HUES64 (cell line): ENCODE data around the gene ITGB5.
A peak's percentile ranks its signal among the peaks of the same experiment; 100 is the strongest.
"Not testable (repeated sequence)": the region's sequence is repeated elsewhere in the genome, so short reads cannot be mapped to it uniquely, and the experiment has no call there.

Experiments used
- H3K27ac ChIP-seq: 2 replicates; pipeline ENCODE4 v1.7.0; 2013; ENCODE audit warnings: low read depth, low read length, inconsistent platforms
- H3K27me3 ChIP-seq: 2 replicates; pipeline ENCODE4 v1.6.1; 2013; ENCODE audit warnings: mild to moderate bottlenecking, low read length; ENCODE audit not compliant: insufficient read depth
- H3K36me3 ChIP-seq: 2 replicates; pipeline ENCODE4 v1.6.1; 2013; ENCODE audit warnings: mild to moderate bottlenecking, low read length; ENCODE audit not compliant: insufficient read depth
- H3K4me1 ChIP-seq: 2 replicates; pipeline ENCODE4 v1.6.1; 2013; ENCODE audit warnings: mild to moderate bottlenecking, low read length, moderate library complexity; ENCODE audit not compliant: insufficient read depth
- H3K4me3 ChIP-seq: 2 replicates; pipeline ENCODE4 v1.5.1; 2013; ENCODE audit warnings: mild to moderate bottlenecking, low read length, moderate library complexity
- H3K9ac ChIP-seq: 2 replicates; pipeline ENCODE4 v1.6.1; 2013; ENCODE audit warnings: mild to moderate bottlenecking, low read depth, low read length
- H3K9me3 ChIP-seq: 2 replicates; pipeline ENCODE4 v1.6.1; 2013; ENCODE audit warnings: low read depth, low read length; ENCODE audit not compliant: insufficient read depth
- WGBS: fragments of 150-250, 120-280 bp; methylation state at CpG from one replicate; pipeline ENCODE4 v1.1.7; 2013; ENCODE audit warnings: missing lambda C conversion rate; 5-methylcytosine and 5-hydroxymethylcytosine counted together

The ITGB5 gene

DNA sequence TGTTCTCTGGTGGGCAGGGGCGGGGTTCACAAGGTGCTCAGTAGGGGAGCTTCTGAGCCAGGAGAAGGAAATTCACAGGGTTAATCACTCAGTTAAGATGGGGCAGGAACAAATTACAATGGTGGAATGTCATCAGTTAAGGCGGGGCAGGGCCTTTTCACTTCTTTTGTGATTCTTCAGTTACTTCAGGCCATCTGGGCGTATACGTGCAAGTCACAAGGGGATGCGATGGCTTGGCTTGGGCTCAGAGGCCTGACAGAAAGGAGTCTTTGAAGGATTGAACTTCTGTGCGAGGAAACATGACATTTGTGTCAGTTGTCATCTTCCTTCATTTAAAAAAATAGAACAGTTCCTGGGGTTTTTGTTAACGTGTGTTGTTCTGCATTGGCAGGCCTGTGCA is 129.2 kb downstream of the ITGB5 start:
- Histone ChIP-seq H3K4me1 (peaks cover 22% of the 10 kb centered on the region; the same call in 1 of the 2 replicates), H3K27ac (peak overlapping the region; percentile 57)
- H3K9ac ChIP-seq, H3K4me3 ChIP-seq, H3K27me3 ChIP-seq, H3K9me3 ChIP-seq, H3K36me3 ChIP-seq: not testable (repeated sequence)
- 42% methylated on average over 6 of the region's 7 CpGs for WGBS

DNA sequence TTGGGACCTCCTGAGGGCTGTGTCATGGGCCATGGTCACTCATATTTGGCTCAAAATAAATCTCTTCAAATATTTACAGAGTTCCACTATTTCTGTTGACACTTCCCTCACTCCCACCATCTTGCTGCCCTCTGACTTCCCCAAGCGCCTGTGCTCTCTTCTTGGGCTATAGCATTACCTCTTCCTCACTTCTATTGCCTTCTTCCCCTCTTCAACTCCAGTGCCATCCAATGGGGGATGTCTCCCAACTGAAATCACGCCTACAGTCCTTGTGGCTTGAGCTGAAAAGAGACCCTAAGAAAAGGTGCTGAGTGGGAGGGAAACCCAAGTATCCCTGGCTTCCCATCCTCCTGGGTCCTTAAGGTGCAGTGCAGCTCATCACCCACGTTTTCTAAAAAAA is 135.1 kb downstream of the ITGB5 start:
- no peaks in the 10 kb centered on the region for H3K9me3 ChIP-seq
- H3K27ac ChIP-seq = no peak overlapping the region
- H3K4me1 ChIP-seq = 0 out of 2 replicates have a peak, but pooled peaks cover 3% of the 10 kb centered on the region
- H3K4me3 ChIP-seq = no peak overlapping the region
- H3K27me3 ChIP-seq = no peaks in the 10 kb centered on the region
- no peak overlapping the region for H3K9ac ChIP-seq
- 87% methylated on average over 3 of the region's 3 CpGs for WGBS
- peaks cover 7% of the 10 kb centered on the region for H3K36me3 ChIP-seq

DNA sequence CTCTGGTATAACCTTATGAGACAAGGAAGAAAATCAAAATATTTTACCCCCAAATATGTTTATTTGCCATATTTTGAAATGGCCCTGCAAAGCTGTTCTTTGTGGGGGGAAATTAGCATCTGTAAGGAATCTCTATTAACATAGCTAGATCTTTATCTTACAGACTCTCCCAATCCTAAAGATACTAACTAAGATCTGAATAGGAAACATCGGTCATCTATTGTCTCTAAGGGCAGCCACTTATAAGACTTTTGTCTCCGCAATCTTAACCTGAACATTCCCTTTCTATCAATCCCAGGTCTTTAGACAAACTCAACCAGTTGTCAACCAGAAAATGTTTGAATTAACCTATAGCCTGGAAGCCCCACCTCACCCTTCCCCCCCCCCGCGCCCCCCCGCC is 135.7 kb downstream of the ITGB5 start:
- H3K36me3 ChIP-seq = peaks cover 12% of the 10 kb centered on the region
- no peaks in the 10 kb centered on the region for H3K27me3 ChIP-seq
- H3K27ac ChIP-seq = no peak overlapping the region
- 45% methylated on average over 2 of the region's 5 CpGs for WGBS
- no peaks in the 10 kb centered on the region for H3K9me3 ChIP-seq
- H3K9ac ChIP-seq = no peak overlapping the region
- H3K4me1 ChIP-seq = 0 out of 2 replicates have a peak, but pooled peaks cover 3% of the 10 kb centered on the region
- H3K4me3 ChIP-seq = no peak overlapping the region

DNA sequence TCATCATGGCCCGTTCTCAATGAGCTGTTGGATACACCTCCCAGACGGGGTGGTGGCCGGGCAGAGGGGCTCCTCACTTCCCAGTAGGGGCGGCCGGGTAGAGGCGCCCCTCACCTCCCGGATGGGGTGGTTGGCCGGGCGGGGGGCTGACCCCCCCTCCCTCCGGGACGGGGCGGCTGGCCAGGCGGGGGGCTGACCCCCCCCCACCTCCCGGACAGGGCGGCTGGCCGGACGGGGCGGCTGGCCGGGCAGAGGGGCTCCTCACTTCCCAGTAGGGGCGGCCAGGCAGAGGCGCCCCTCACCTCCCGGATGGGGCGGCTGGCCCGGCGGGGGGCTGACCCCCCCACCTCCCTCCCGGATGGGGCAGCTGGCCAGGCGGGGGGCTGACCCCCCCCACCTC is 137.3 kb downstream of the ITGB5 start:
- not testable (repeated sequence) for H3K4me3 ChIP-seq, H3K4me1 ChIP-seq, H3K27ac ChIP-seq, H3K9me3 ChIP-seq, H3K9ac ChIP-seq, H3K27me3 ChIP-seq
- peaks cover 27% of the 10 kb centered on the region for H3K36me3 ChIP-seq
- WGBS = 89% methylated on average over 12 of the region's 27 CpGs

DNA sequence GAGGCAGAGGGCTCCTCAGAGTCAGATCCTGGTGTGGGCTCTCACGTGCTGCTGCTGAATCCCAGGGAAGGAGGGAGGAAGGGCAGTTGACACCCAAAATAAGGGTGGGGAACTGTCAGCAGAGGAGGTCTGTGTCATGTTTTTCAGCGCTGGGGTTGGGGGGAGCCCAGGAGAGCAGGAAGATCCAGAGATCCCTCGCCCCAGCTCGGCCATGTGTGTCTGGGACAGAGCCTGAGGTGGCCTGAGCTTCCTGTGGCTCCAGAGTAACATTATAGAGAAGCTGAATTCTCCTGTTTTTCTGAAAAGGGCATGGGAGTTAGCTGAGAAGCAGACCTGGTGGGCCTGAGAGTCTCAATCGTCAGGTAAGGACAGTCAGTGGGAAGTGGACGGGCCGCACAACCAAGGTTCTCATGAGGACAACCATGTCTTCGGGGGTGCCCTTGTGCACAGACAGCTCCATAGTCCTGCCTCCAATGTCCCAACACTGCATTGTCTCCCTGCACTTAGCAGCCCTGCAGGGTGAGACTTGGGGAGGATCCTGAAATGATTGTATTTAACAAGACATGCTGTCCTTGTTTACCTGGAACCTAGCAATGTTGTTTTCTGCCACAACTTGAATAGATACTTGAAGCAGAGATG is 138.5 kb downstream of the ITGB5 start:
- 88% methylated on average over 8 of the region's 8 CpGs for WGBS

DNA sequence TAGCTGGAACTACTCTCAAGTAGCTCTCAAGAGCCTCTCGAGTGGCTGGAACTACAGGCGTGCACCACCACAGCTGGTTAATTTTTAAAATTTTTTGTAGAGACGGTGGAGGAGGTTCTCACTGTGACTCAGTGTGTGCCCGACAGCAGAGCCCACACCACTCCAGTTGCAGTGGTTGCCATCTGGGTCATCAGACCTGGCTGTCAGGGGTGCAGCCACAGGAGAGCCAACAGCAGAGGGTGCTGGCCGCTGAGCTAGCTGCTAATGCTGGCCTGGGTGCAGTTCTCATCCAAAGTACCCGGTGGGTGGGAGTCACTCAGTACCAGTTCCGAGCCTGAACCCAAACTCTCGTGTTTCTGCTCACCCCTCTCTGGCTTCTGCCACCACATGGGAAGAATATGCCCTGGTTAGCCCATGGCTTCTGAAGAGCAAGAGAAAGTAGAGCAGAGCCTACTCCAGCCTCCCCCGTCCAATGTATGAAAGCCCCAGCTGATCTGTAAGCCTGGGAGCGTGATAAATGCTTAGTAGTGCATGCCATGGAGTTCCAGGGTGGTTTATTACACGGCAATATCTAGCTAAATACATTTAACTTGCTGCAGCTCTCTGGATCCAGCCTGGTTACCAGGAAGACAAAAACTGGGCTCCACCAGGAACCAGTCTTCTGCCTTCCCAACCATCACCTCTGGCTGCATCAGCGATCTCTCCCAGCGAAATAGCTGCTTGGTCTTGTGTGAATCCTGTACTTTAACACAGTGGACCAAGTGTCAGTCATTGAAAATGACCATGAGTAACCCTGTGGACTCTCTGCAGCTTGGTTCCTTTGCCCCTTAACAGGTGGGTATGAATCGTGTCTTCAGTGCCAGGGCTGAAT is 139.8 kb downstream of the ITGB5 start:
- H3K9ac ChIP-seq = no peak overlapping the region
- H3K27ac ChIP-seq = no peak overlapping the region
- H3K36me3 ChIP-seq = peaks cover 48% of the 10 kb centered on the region
- 91% methylated on average over 14 of the region's 14 CpGs for WGBS
- no peaks in the 10 kb centered on the region for H3K9me3 ChIP-seq
- H3K27me3 ChIP-seq = no peaks in the 10 kb centered on the region
- H3K4me3 ChIP-seq = no peak overlapping the region
- H3K4me1 ChIP-seq = 0 out of 2 replicates have a peak, but pooled peaks cover 3% of the 10 kb centered on the region

More for the DNA sequence above, 138.5 kb downstream of the ITGB5 start:
- no peaks in the 10 kb centered on the region for H3K27me3 ChIP-seq
- no peak overlapping the region for H3K9ac ChIP-seq
- peak overlapping the region; percentile 13; the same call in 1 of the 2 replicates for H3K27ac ChIP-seq
- 0 out of 2 replicates have a peak, but pooled peaks cover 3% of the 10 kb centered on the region for H3K4me1 ChIP-seq
- peaks cover 39% of the 10 kb centered on the region for H3K36me3 ChIP-seq
- H3K4me3 ChIP-seq = no peak overlapping the region
- no peaks in the 10 kb centered on the region for H3K9me3 ChIP-seq

DNA sequence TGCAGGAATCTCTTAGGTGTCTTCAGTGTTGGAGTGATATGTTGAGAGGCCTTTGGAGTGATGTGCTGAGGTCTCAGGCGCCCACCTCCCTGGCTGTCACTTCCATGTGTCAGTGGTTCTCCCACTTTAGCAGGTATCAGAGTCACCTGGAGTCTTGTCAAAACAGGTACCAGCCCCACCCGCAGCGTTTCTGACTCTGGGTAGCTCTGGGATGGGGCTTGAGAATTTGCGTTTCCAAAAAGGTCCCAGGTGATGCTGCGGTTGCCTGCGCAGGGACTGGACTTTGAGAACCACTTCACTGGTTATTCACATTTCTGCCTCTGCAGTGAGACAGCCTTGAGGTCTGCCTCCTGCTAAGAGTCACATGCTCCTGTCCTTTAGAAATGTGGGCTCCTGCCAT is 141.4 kb downstream of the ITGB5 start:
- WGBS = 96% methylated on average over 6 of the region's 6 CpGs
- H3K27me3 ChIP-seq = no peaks in the 10 kb centered on the region
- H3K4me1 ChIP-seq = no peaks in the 10 kb centered on the region
- H3K9me3 ChIP-seq = no peaks in the 10 kb centered on the region
- peaks cover 64% of the 10 kb centered on the region for H3K36me3 ChIP-seq
- H3K4me3 ChIP-seq = no peak overlapping the region
- no peak overlapping the region for H3K9ac ChIP-seq
- H3K27ac ChIP-seq = 0 out of 2 replicates have a peak overlapping the region, but pooled peaks have one; percentile 30

DNA sequence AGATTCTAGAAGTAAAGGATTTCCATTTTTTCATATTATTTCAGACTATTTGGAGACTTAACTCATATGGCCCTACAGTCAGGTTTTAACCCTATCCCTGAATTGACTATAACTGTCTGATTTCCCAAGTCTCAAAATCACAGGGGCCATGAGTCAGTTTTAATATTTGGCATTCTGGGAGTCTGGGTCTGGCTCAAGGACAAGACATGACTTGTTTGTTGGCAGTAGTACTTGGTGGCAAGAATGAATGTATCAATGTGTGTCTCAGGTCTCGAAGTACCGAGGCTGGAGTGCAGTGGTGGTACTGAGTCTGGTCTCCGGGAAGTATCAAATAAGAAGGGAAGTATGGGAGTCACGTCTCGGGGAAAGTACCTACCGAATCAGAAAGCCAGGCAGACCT is 146.1 kb downstream of the ITGB5 start:
- no peak overlapping the region for H3K27ac ChIP-seq
- peaks cover 93% of the 10 kb centered on the region for H3K36me3 ChIP-seq
- no peaks in the 10 kb centered on the region for H3K4me1 ChIP-seq
- no peak overlapping the region for H3K4me3 ChIP-seq
- H3K9me3 ChIP-seq = no peaks in the 10 kb centered on the region
- no peaks in the 10 kb centered on the region for H3K27me3 ChIP-seq
- WGBS = 95% methylated on average over 6 of the region's 6 CpGs
- H3K9ac ChIP-seq = no peak overlapping the region

DNA sequence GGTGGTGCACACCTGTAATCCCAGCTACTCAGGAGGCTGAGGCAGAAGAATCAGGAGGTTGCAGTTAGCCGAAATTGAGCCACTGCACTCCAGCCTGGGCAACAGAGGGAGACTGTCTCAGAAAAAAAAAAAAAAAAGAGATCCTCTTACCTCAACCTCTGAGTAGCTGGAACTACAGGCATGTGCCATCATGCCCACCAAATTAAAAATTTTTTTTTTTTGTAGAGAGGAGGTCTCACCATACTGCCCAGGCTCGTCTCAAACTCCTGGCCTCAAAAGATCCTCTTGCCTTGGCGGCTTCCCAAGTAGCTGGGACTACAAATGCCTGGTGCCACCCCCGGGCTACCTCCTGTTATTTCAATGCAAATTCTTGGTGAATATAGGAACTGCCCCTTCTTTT is 155.4 kb downstream of the ITGB5 start:
- no peaks in the 10 kb centered on the region for H3K9me3 ChIP-seq
- 89% methylated on average over 4 of the region's 4 CpGs for WGBS
- peak overlapping the region; percentile 90; the same call in 1 of the 2 replicates for H3K4me3 ChIP-seq
- no peak overlapping the region for H3K9ac ChIP-seq
- H3K27ac ChIP-seq = no peak overlapping the region
- peaks cover 27% of the 10 kb centered on the region; the same call in 1 of the 2 replicates for H3K27me3 ChIP-seq
- H3K4me1 ChIP-seq = peaks cover 7% of the 10 kb centered on the region; the same call in 1 of the 2 replicates
- peaks cover 31% of the 10 kb centered on the region for H3K36me3 ChIP-seq

DNA sequence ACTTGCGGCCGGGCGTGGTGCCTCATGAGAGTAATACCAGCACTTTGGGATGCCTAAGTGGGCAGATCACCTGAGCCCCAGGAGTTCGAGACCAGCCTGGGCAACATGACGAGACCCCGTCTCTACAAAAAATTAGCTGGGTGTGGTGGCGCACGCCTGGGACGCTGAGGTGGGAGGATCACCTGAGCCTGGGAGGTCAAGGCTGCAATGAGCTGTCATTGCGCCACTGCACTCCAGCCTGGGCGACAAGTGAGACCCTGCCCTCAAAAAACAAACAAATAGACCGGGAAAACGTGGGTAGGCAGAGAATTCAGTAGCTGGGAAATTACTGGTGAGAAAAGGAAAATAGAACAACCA is 156.2 kb downstream of the ITGB5 start:
- Histone ChIP-seq H3K27ac (no peak overlapping the region), H3K36me3 (peaks cover 23% of the 10 kb centered on the region), H3K27me3 (peaks cover 35% of the 10 kb centered on the region; the same call in 1 of the 2 replicates), H3K4me3 (peak overlapping the region; percentile 90), H3K9me3 (no peaks in the 10 kb centered on the region), H3K9ac (peak overlapping the region; percentile 95), H3K4me1 (peaks cover 7% of the 10 kb centered on the region; the same call in 1 of the 2 replicates)
- WGBS = 21% methylated on average over 13 of the region's 13 CpGs
